Panc1 (cell line): ENCODE measurements around the gene SBF2. TPM values are rescaled to one million over a fixed set of nuclear protein-coding genes. Genes with fewer than 3 reads are reported as not detected.
A peak's percentile ranks its signal among the peaks of the same experiment; 100 is the strongest.

Source experiments
- ATAC-seq: fragments of 200-7000 bp; cut with Tn5 transposase; 2 replicates; pipeline ENCODE4 v1.9.1; 2020; ENCODE audit warnings: mild to moderate bottlenecking, moderate library complexity
- BruUV-seq: library from RNA; stranded (reverse); fragments of 400-500 nt; replicated peaks from 2 replicates; lab custom pipeline; 2021; lab: Mats Ljungman, UMichigan
- CTCF ChIA-PET: fragments of 300-600 bp; sonication (Branson Sonifier 250); formaldehyde crosslinking; loops from one replicate; lab custom pipeline; 2022; ENCODE audit warnings: antibody characterized with exemption; lab: Charles Lee
- POLR2A ChIA-PET: fragments of 300-600 bp; sonication (Branson Sonifier 250); formaldehyde crosslinking; loops from one replicate; lab custom pipeline; 2022; ENCODE audit warnings: antibody characterized with exemption; lab: Charles Lee
- DNase-seq: peaks from one replicate; pipeline ENCODE4 v3.0.0-alpha.2; 2010; ENCODE audit warnings: low read depth, low spot score
- H3K27ac ChIP-seq: 2 replicates; pipeline ENCODE4 v1.5.1; 2011; ENCODE audit warnings: mild to moderate bottlenecking, low read length, inconsistent platforms
- H3K27me3 ChIP-seq: fragments of 200-500 bp; sonication (Bioruptor generic); 2 replicates; pipeline ENCODE4 v1.6.0; 2014; ENCODE audit warnings: low read length, inconsistent platforms; ENCODE audit not compliant: control insufficient read depth, insufficient read depth
- H3K36me3 ChIP-seq: fragments of 200-500 bp; sonication (Bioruptor generic); 2 replicates; pipeline ENCODE4 v1.5.1; 2014; ENCODE audit warnings: inconsistent platforms, mild to moderate bottlenecking, low read length, moderate library complexity; ENCODE audit not compliant: control insufficient read depth, insufficient read depth
- H3K4me1 ChIP-seq: 2 replicates; pipeline ENCODE4 v1.5.1; 2011; ENCODE audit warnings: inconsistent platforms, mild to moderate bottlenecking, low read length, moderate library complexity; ENCODE audit not compliant: control insufficient read depth, insufficient read depth
- H3K4me3 ChIP-seq, 2 experiments: 2 replicates each; pipeline ENCODE4 v1.5.1; 2011 to 2012; ENCODE audit warnings: low read depth in 2 of 2, low read length in 2 of 2, mild to moderate bottlenecking in 2 of 2, inconsistent platforms in 1 of 2, moderate library complexity in 1 of 2
- H3K9me3 ChIP-seq: fragments of 200-500 bp; sonication (Bioruptor generic); 2 replicates; pipeline ENCODE4 v1.5.1; 2014; ENCODE audit warnings: low read depth, mild to moderate bottlenecking, inconsistent platforms, low read length, moderate library complexity; ENCODE audit not compliant: control insufficient read depth, insufficient read depth
- CTCF ChIP-seq: fragments of 450-650 bp; IDR thresholded peaks from 2 replicates; pipeline ENCODE4 v1.5.1; 2017; ENCODE audit warnings: mild to moderate bottlenecking
- POLR2AphosphoS5 ChIP-seq: IDR thresholded peaks from 2 replicates; pipeline ENCODE4 v1.6.1; 2012; ENCODE audit warnings: mild to moderate bottlenecking, low read depth, low read length, moderate library complexity
- SIN3A ChIP-seq: IDR thresholded peaks from 2 replicates; pipeline ENCODE4 v1.6.1; 2012; ENCODE audit warnings: low read depth, mild to moderate bottlenecking, low read length, moderate library complexity, borderline replicate concordance; ENCODE audit not compliant: insufficient read depth
- TCF7L2 ChIP-seq: IDR thresholded peaks from 2 replicates; pipeline ENCODE4 v1.6.1; 2011; ENCODE audit warnings: mild to moderate bottlenecking, low read depth, low read length, inconsistent platforms
- in situ Hi-C: cut with HindIII; loops from 2 replicates; pipeline ENCODE4 v1.10.0; 2016; ENCODE audit warnings: low sequenced_read_pairs, low pct_unique_long_range_greater_than_20kb
- intact Hi-C: fragments of 100-400 bp; cut with micrococcal nuclease; formaldehyde crosslinking; loops from one replicate; pipeline ENCODE4 v1.10.0; 2022; ENCODE audit not compliant: unreplicated experiment
- total RNA-seq: library from RNA; stranded (reverse); gene quantifications from one replicate; pipeline ENCODE4 v1.2.1, GENCODE V29; 2021; ENCODE audit not compliant: unreplicated experiment
- TF ChIP-seq, protein P1 (sequence below), 2 experiments: IDR thresholded peaks; 2 replicates each; pipeline ENCODE4 v1.6.1; 2011 to 2012; ENCODE audit warnings: low read depth in 2 of 2, control low read depth in 1 of 2, low read length in 1 of 2, mild to moderate bottlenecking in 1 of 2, moderate library complexity in 1 of 2; ENCODE audit not compliant: insufficient read depth in 1 of 2

SBF2 gene
- total RNA-seq, 1 experiment from 2014 or later: 65.0 TPM

- Histone ChIP-seq H3K4me1 (peaks cover 56% of the 10 kb centered on the region), H3K27me3 (no peaks in the 10 kb centered on the region), H3K9me3 (no peaks in the 10 kb centered on the region), H3K27ac (peak overlapping the region; percentile 96), H3K36me3 (no peaks in the 10 kb centered on the region), H3K4me3 (no peak overlapping the region)
- in situ Hi-C loops: loop anchor here (25.0 kb wide), 1 partner anchor 450 kb away; the partner anchor contains the start of gene ADM
- peak; percentile 91 for ATAC-seq
- TF ChIP-seq CTCF (peak; percentile 97), POLR2AphosphoS5 (no peak), SIN3A (no peak), TCF7L2 (no peak)
- TF ChIP-seq, protein P1, sequence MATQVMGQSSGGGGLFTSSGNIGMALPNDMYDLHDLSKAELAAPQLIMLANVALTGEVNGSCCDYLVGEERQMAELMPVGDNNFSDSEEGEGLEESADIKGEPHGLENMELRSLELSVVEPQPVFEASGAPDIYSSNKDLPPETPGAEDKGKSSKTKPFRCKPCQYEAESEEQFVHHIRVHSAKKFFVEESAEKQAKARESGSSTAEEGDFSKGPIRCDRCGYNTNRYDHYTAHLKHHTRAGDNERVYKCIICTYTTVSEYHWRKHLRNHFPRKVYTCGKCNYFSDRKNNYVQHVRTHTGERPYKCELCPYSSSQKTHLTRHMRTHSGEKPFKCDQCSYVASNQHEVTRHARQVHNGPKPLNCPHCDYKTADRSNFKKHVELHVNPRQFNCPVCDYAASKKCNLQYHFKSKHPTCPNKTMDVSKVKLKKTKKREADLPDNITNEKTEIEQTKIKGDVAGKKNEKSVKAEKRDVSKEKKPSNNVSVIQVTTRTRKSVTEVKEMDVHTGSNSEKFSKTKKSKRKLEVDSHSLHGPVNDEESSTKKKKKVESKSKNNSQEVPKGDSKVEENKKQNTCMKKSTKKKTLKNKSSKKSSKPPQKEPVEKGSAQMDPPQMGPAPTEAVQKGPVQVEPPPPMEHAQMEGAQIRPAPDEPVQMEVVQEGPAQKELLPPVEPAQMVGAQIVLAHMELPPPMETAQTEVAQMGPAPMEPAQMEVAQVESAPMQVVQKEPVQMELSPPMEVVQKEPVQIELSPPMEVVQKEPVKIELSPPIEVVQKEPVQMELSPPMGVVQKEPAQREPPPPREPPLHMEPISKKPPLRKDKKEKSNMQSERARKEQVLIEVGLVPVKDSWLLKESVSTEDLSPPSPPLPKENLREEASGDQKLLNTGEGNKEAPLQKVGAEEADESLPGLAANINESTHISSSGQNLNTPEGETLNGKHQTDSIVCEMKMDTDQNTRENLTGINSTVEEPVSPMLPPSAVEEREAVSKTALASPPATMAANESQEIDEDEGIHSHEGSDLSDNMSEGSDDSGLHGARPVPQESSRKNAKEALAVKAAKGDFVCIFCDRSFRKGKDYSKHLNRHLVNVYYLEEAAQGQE (IDR thresholded peaks at IDR 0.05; ENCODE audit: insufficient read depth in 1 of 2, low read depth in 2 of 2, low read length in 1 of 2): no peak
- POLR2A ChIA-PET: no interaction called here
- intact Hi-C loops: loop anchor here (2.0 to 5.0 kb wide), 3 partner anchors 45 to 107 kb away; no protein-coding TSS in a partner anchor
- CTCF ChIA-PET: interaction anchor here (0.5 to 1.1 kb wide), 4 partner anchors 45 to 974 kb away, joined by 3 to 4 read pairs (median 3); no protein-coding TSS in a partner anchor
- DNase-seq: peak; percentile 74
- BruUV-seq: no TSS peak
Observed at GRCh38 chr11:9861860-9862725, 431.9 kb downstream of the SBF2 start.

DNA sequence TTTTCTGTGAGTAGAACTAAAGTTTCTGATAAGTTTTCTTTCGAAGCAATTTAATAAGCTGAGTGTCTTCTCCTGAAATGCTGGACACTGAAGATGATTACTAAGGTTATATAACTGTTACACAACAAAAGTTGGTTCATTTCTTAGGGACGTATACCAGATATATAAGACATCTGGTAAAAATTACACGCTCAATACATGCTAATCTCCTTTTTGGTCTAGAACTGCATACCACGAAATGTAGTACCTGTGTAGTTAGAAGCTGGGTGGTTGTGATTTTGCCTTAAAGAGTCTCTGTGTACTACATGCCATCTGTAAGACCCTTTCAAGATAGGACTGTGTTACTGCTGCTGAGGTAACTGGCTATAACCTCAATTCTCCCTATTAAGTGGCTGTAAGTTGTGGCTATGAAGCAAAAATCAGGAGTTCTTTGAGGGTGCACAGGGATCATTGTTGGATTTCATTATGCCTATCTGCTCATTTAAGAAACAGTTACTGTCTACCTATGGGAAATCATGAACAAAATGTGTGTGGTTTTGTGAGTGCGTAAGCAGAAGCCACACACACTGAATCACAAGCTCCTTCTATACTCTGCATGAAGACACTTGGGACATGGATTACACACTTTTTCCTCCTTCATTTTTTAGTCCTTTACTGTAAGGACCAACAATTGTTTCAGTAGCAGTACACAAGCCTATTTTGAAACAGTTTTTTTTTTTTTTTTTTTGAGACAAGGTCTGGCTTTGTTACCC, 434.3 kb downstream of the SBF2 start:
- POLR2A ChIA-PET: interaction anchor here (0.5 to 0.6 kb wide), 2 partner anchors 420 to 1048 kb away, joined by 3 to 12 read pairs; no protein-coding TSS in a partner anchor
- CTCF ChIA-PET: interaction anchor here (1.2 kb wide), 1 partner anchor 12 kb away, joined by 3 read pairs; no protein-coding TSS in a partner anchor
- peak overlapping the region; percentile 96 for H3K27ac ChIP-seq

More for the DNA sequence above, 434.3 kb downstream of the SBF2 start:
- Histone ChIP-seq H3K4me3 (no peak overlapping the region), H3K9me3 (no peaks in the 10 kb centered on the region), H3K27me3 (no peaks in the 10 kb centered on the region), H3K36me3 (no peaks in the 10 kb centered on the region), H3K4me1 (peaks cover 58% of the 10 kb centered on the region)
- no TSS peak for BruUV-seq
- intact Hi-C loops (loop anchor here (5.0 kb wide), 1 partner anchor 102 kb away; no protein-coding TSS in a partner anchor), in situ Hi-C loops (loop anchor here (25.0 kb wide), 1 partner anchor 453 kb away; the partner anchor contains the start of gene ADM)
- ATAC-seq (no peak), DNase-seq (no peak)
- no peak for TF ChIP-seq CTCF
- no peak for TF ChIP-seq POLR2AphosphoS5
- TF ChIP-seq, protein P1 (IDR thresholded peaks at IDR 0.05; ENCODE audit: insufficient read depth in 1 of 2, low read depth in 2 of 2, low read length in 1 of 2): no peak
- TF ChIP-seq SIN3A: no peak
- no peak for TF ChIP-seq TCF7L2
